Measurements from ENCODE around the gene HAPLN3.

- no peak for TF ChIP-seq ZNF660 (tag by site-specific recombination; IDR thresholded peaks at IDR 0.05)
- TF ChIP-seq MYNN (tag by site-specific recombination; IDR thresholded peaks at IDR 0.05; ENCODE audit: borderline replicate concordance), result no peak
- no peak for TF ChIP-seq ZNF48 (tag by site-specific recombination; IDR thresholded peaks at IDR 0.05)
- TF ChIP-seq PATZ1 (tag by site-specific recombination; IDR thresholded peaks at IDR 0.05), result no peak
- TF ChIP-seq CTCF (tag by site-specific recombination; IDR thresholded peaks at IDR 0.05), result no peak
- TF ChIP-seq ZNF830 (tag by site-specific recombination; IDR thresholded peaks at IDR 0.05; ENCODE audit: low read depth), result no peak
Observed at GRCh38 chr15:88845616-88846015, 49.7 kb downstream of the HAPLN3 start.
